K562 (cell line): ENCODE results near the gene PCDHB15.

ENCODE experiments used
- GTF2F1 ChIP-seq: IDR thresholded peaks from 2 replicates; pipeline ENCODE4 v1.6.1; 2011; ENCODE audit warnings: low read depth, low read length, improper control_type of control experiment
- MXD1 ChIP-seq: fragments of 250-450 bp; sonication (Bioruptor Pico); IDR thresholded peaks from 2 replicates; pipeline ENCODE4 v1.8.0; 2021; ENCODE audit warnings: borderline replicate concordance, mild to moderate bottlenecking, moderate library complexity; ENCODE audit not compliant: poor library complexity, severe bottlenecking

- TF ChIP-seq GTF2F1 (no peak), MXD1 (CRISPR knock-in tag) (no peak)
These were observed 24.0 kb downstream of the PCDHB15 start for GRCh38 chr5:141269195-141269594.
